SK-N-SH (cell line): ENCODE results near the gene NCAPH2. TPM values are rescaled to one million over a fixed set of nuclear protein-coding genes. Genes with fewer than 3 reads are reported as not detected.

ENCODE experiments used
- CTCF ChIA-PET: fragments of 300-600, 350-600 bp; formaldehyde crosslinking; extraction: SDS; loops from one replicate; lab custom pipeline; 2021; lab: Yijun Ruan, JAX
- POLR2A ChIA-PET: fragments of 350-600 bp; sonication (Branson Sonifier 250); formaldehyde crosslinking; extraction: SDS; loops from one replicate; lab custom pipeline; 2020; ENCODE audit warnings: antibody characterized with exemption, inconsistent platforms; lab: Yijun Ruan, JAX
- DNase-seq: peaks from one replicate; pipeline ENCODE4 v3.0.0; 2012
- H2AFZ ChIP-seq: fragments of 200-600 bp; sonication (generic); 2 replicates; pipeline ENCODE4 v1.8.1; 2016; ENCODE audit warnings: antibody characterized with exemption, mild to moderate bottlenecking, low read depth
- H3F3A ChIP-seq: fragments of 200-600 bp; sonication (generic); replicated peaks from 2 replicates; pipeline ENCODE3; 2016; ENCODE audit warnings: antibody characterized with exemption, mild to moderate bottlenecking; ENCODE audit not compliant: insufficient read depth
- H3K27ac ChIP-seq, 2 experiments: fragments of 200-500 bp in 1 of 2; fragments of 200-600 bp in 1 of 2; sonication (Bioruptor generic) in 1 of 2; sonication (generic), shearing (Covaris generic) in 1 of 2; 2 replicates each; pipeline versions ENCODE4 v1.5.1 to v1.6.1; 2014 to 2016; ENCODE audit warnings: low read depth in 2 of 2, inconsistent platforms in 1 of 2, low read length in 1 of 2, mild to moderate bottlenecking in 1 of 2, mixed read lengths in 1 of 2
- H3K27me3 ChIP-seq: fragments of 200-600 bp; sonication (generic), shearing (Covaris generic); 2 replicates; pipeline ENCODE4 v1.6.1; 2016; ENCODE audit warnings: mixed run types; ENCODE audit not compliant: insufficient read depth
- H3K36me3 ChIP-seq, 2 experiments: fragments of 200-500 bp in 1 of 2; fragments of 200-600 bp in 1 of 2; sonication (Bioruptor generic) in 1 of 2; sonication (generic) in 1 of 2; replicated peaks in 1 of 2; 2 replicates each; pipeline versions ENCODE3 to v1.5.1; 2014 to 2016; ENCODE audit warnings: low read length in 1 of 2, mild to moderate bottlenecking in 1 of 2; ENCODE audit not compliant: insufficient read depth in 2 of 2, control insufficient read depth in 1 of 2
- H3K4me1 ChIP-seq, 2 experiments: fragments of 200-500 bp in 1 of 2; fragments of 200-600 bp in 1 of 2; sonication (Bioruptor generic) in 1 of 2; sonication (generic), shearing (Covaris generic) in 1 of 2; 2 replicates each; pipeline versions ENCODE4 v1.5.1 to v1.6.1; 2014 to 2016; ENCODE audit warnings: low read depth in 1 of 2, low read length in 1 of 2, mixed run types in 1 of 2; ENCODE audit not compliant: insufficient read depth in 2 of 2, control insufficient read depth in 1 of 2
- H3K4me2 ChIP-seq: fragments of 200-600 bp; sonication (generic), shearing (Covaris generic); 2 replicates; pipeline ENCODE4 v1.6.1; 2017; ENCODE audit warnings: mixed run types
- H3K4me3 ChIP-seq, 2 experiments: fragments of 200-500 bp in 1 of 2; fragments of 200-600 bp in 1 of 2; sonication (Bioruptor generic) in 1 of 2; sonication (generic), shearing (Covaris generic) in 1 of 2; 2 replicates each; pipeline versions ENCODE4 v1.5.1 to v1.8.1; 2014 to 2016; ENCODE audit warnings: low read depth in 2 of 2, inconsistent platforms in 1 of 2, low read length in 1 of 2, mild to moderate bottlenecking in 1 of 2, mixed read lengths in 1 of 2, moderate library complexity in 1 of 2
- H3K79me2 ChIP-seq: fragments of 200-600 bp; sonication (generic); 2 replicates; pipeline ENCODE4 v1.8.1; 2017; ENCODE audit warnings: mild to moderate bottlenecking; ENCODE audit not compliant: insufficient read depth
- H3K9ac ChIP-seq: fragments of 200-600 bp; sonication (generic); 2 replicates; pipeline ENCODE4 v1.6.1; 2017; ENCODE audit warnings: mixed run types
- H3K9me2 ChIP-seq: fragments of 200-600 bp; sonication (generic); 2 replicates; pipeline ENCODE4 v1.6.1; 2017; ENCODE audit warnings: mixed run types
- H3K9me3 ChIP-seq: fragments of 200-600 bp; sonication (generic); 2 replicates; pipeline ENCODE4 v1.6.1; 2017; ENCODE audit warnings: mixed run types, mild to moderate bottlenecking, moderate library complexity
- H4K20me1 ChIP-seq: fragments of 200-600 bp; sonication (generic); 2 replicates; pipeline ENCODE4 v1.6.1; 2017; ENCODE audit warnings: mild to moderate bottlenecking, mixed run types; ENCODE audit not compliant: insufficient read depth
- ELF1 ChIP-seq: IDR thresholded peaks from 2 replicates; pipeline ENCODE4 v1.4.0; 2012
- EP300 ChIP-seq, 2 experiments: IDR thresholded peaks; 2 replicates each; pipeline versions ENCODE4 v1.4.0 to v1.6.1; 2012; ENCODE audit warnings: borderline replicate concordance in 1 of 2, low read depth in 1 of 2, low read length in 1 of 2
- FOSL2 ChIP-seq: IDR thresholded peaks from 2 replicates; pipeline ENCODE4 v1.4.0; 2012; ENCODE audit warnings: low read depth, mild to moderate bottlenecking, moderate library complexity, borderline replicate concordance
- FOXJ3 ChIP-seq: sonication (generic); formaldehyde crosslinking; IDR thresholded peaks from 2 replicates; pipeline ENCODE4 v1.5.1; 2020; ENCODE audit warnings: mild to moderate bottlenecking, missing genetic modification reagents
- FOXM1 ChIP-seq: IDR thresholded peaks from 2 replicates; pipeline ENCODE4 v1.4.0; 2012; ENCODE audit warnings: low read depth, mild to moderate bottlenecking
- GABPA ChIP-seq: IDR thresholded peaks from 2 replicates; pipeline ENCODE4 v1.4.0; 2012; ENCODE audit warnings: low read depth, mild to moderate bottlenecking
- IRF3 ChIP-seq: fragments of 150-350 bp; IDR thresholded peaks from 2 replicates; pipeline ENCODE4 v1.6.1; 2016; ENCODE audit warnings: mild to moderate bottlenecking, low read depth, low read length
- JUND ChIP-seq: IDR thresholded peaks from 2 replicates; pipeline ENCODE4 v1.4.0; 2012
- MAX ChIP-seq: IDR thresholded peaks from 2 replicates; pipeline ENCODE4 v1.4.0; 2012; ENCODE audit warnings: low read depth
- NFIC ChIP-seq: IDR thresholded peaks from 2 replicates; pipeline ENCODE4 v1.4.0; 2012; ENCODE audit warnings: borderline replicate concordance
- RAD21 ChIP-seq: IDR thresholded peaks from 2 replicates; pipeline ENCODE4 v1.6.1; 2012; ENCODE audit warnings: mild to moderate bottlenecking, low read length
- REST ChIP-seq: IDR thresholded peaks from 2 replicates; pipeline ENCODE4 v1.6.1; 2012; ENCODE audit warnings: mild to moderate bottlenecking, low read depth, low read length, moderate library complexity
- SIN3A ChIP-seq: IDR thresholded peaks from 2 replicates; pipeline ENCODE4 v1.6.1; 2012; ENCODE audit warnings: low read depth, mild to moderate bottlenecking, low read length, moderate library complexity, borderline replicate concordance
- SMC3 ChIP-seq: IDR thresholded peaks from 2 replicates; pipeline ENCODE4 v1.6.1; 2012; ENCODE audit warnings: low read depth, low read length, improper control_type of control experiment
- TAF1 ChIP-seq: IDR thresholded peaks from 2 replicates; pipeline ENCODE4 v1.6.1; 2012; ENCODE audit warnings: low read depth, mild to moderate bottlenecking, low read length, moderate library complexity, borderline replicate concordance
- TEAD4 ChIP-seq: IDR thresholded peaks from 2 replicates; pipeline ENCODE4 v1.4.0; 2012; ENCODE audit warnings: mild to moderate bottlenecking, borderline replicate concordance; ENCODE audit not compliant: insufficient read depth
- USF1 ChIP-seq: IDR thresholded peaks from 2 replicates; pipeline ENCODE4 v1.4.0; 2012; ENCODE audit warnings: low read depth, borderline replicate concordance
- USF2 ChIP-seq: fragments of 150-350 bp; IDR thresholded peaks from 2 replicates; pipeline ENCODE4 v1.6.1; 2017; ENCODE audit warnings: antibody characterized with exemption, low read length, low read depth, borderline replicate concordance
- WGBS: methylation state at CpG from one replicate; pipeline ENCODE4 v1.1.6; 2017; ENCODE audit warnings: low lambda C conversion rate; 5-methylcytosine and 5-hydroxymethylcytosine counted together
- polyA plus RNA-seq, 3 experiments: library from polyadenylated mRNA; depleted of rRNA; stranded (reverse); fragments of >200 nt; gene quantifications; 2 replicates each; pipeline ENCODE4 v1.2.3, GENCODE V29; 2012

Gene NCAPH2
- polyA plus RNA-seq, 1 of the 3 experiments (the other 2 are of a cell fraction), result 22.4 TPM

- TF ChIP-seq REST (no peak), FOSL2 (no peak), USF2 (no peak), GABPA (no peak), IRF3 (no peak), ELF1 (no peak), EP300 (IDR thresholded peaks at IDR 0.05; ENCODE audit: borderline replicate concordance in 1 of 2, low read depth in 1 of 2, low read length in 1 of 2) (no peak)
Measured at GRCh38 chr22:50560034-50560433, 52.0 kb downstream of the NCAPH2 start (continued).

- TF ChIP-seq USF1, result no peak
- TF ChIP-seq TAF1, result no peak
- TF ChIP-seq TEAD4, result no peak
- TF ChIP-seq NFIC, result no peak
- no peak for TF ChIP-seq REST
- TF ChIP-seq GABPA, result no peak
- no peak for TF ChIP-seq SMC3
- TF ChIP-seq ELF1, result no peak
- no peak for TF ChIP-seq SIN3A
- TF ChIP-seq FOXM1, result no peak
- TF ChIP-seq JUND, result no peak
- no peak for TF ChIP-seq MAX
- no peak for TF ChIP-seq FOXJ3 (CRISPR knock-in tag)
- no peak for TF ChIP-seq RAD21
- H2AFZ ChIP-seq, result no peak overlapping the region
- no peak overlapping the region for H3K9ac ChIP-seq
- H3K27ac ChIP-seq, result no peak overlapping the region
- H3K9me3 ChIP-seq, result no peaks in the 10 kb centered on the region
- DNase-seq, result no peak
- H3K27me3 ChIP-seq, result no peaks in the 10 kb centered on the region
- ChIA-PET POLR2A (interaction anchor here (0.5 kb wide), 1 partner anchor 62 kb away, joined by 3 read pairs; no protein-coding TSS in a partner anchor), CTCF (no interaction called here)
- H4K20me1 ChIP-seq, result no peaks in the 10 kb centered on the region
- no peaks in the 10 kb centered on the region for H3K36me3 ChIP-seq
- peaks cover 2% of the 10 kb centered on the region for H3F3A ChIP-seq
- H3K4me1 ChIP-seq, result peaks cover 0 to 4% of the 10 kb centered on the region in 2 experiments; a peak in 1 of 4 replicates
- no peak overlapping the region for H3K4me2 ChIP-seq
- no peaks in the 10 kb centered on the region for H3K9me2 ChIP-seq
- 90% methylated on average over 34 of the region's 34 CpGs for WGBS
- H3K4me3 ChIP-seq, result no peak overlapping the region
- no peaks in the 10 kb centered on the region for H3K79me2 ChIP-seq
Measured at GRCh38 chr22:50561401-50562358, 53.7 kb downstream of the NCAPH2 start.
